ENCODE results near the gene DHX15. TPM values are rescaled to one million over a fixed set of nuclear protein-coding genes. Genes with fewer than 3 reads are reported as not detected.

Gene DHX15
- total RNA-seq, 1 experiment from 2014 or later: 157 TPM

- Histone ChIP-seq H3K27ac (no peak overlapping the region), H3K4me2 (no peak overlapping the region), H3K27me3 (ENCODE audit: insufficient read depth, low read depth) (no peaks in the 10 kb centered on the region), H2AFZ (no peak overlapping the region), H4K20me1 (ENCODE audit: insufficient read depth) (no peaks in the 10 kb centered on the region), H3K4me1 (replicated peaks; ENCODE audit: insufficient read depth) (no peaks in the 10 kb centered on the region), H3K9me2 (ENCODE audit: insufficient read depth) (no peaks in the 10 kb centered on the region), H3K4me3 (no peak overlapping the region), H3K9me3 (ENCODE audit: insufficient read depth, low read depth) (no peaks in the 10 kb centered on the region), H3F3A (ENCODE audit: insufficient read depth, low read depth) (no peaks in the 10 kb centered on the region), H3K79me2 (ENCODE audit: low read depth) (no peaks in the 10 kb centered on the region), H3K36me3 (ENCODE audit: low read depth) (no peaks in the 10 kb centered on the region)
- TF ChIP-seq CTCF (conservative IDR thresholded peaks at IDR 0.05) (no peak), EZH2 (IDR thresholded peaks at IDR 0.05; ENCODE audit: low read depth) (no peak)
- intact Hi-C loops (cut with micrococcal nuclease; ENCODE audit: unreplicated experiment): no loop called here
- DNase-seq: no peak
- CTCF ChIA-PET: no interaction called here
- POLR2A ChIA-PET (ENCODE audit: unreplicated experiment): no interaction called here
- BruUV-seq (replicated peaks): no TSS peak
These were observed 27.2 kb upstream of the DHX15 start for GRCh38 chr4:24611575-24611974.

GRCh38 chr4:24607334-24607733 is 23.0 kb upstream of the DHX15 start:
- Histone ChIP-seq H3F3A (ENCODE audit: insufficient read depth, low read depth) (no peaks in the 10 kb centered on the region), H3K9me2 (ENCODE audit: insufficient read depth) (no peaks in the 10 kb centered on the region), H3K4me2 (no peak overlapping the region), H2AFZ (no peak overlapping the region), H3K4me1 (replicated peaks; ENCODE audit: insufficient read depth) (peaks cover 7% of the 10 kb centered on the region), H3K9me3 (ENCODE audit: insufficient read depth, low read depth) (no peaks in the 10 kb centered on the region), H3K4me3 (no peak overlapping the region), H3K27ac (no peak overlapping the region), H4K20me1 (ENCODE audit: insufficient read depth) (no peaks in the 10 kb centered on the region), H3K79me2 (ENCODE audit: low read depth) (no peaks in the 10 kb centered on the region), H3K27me3 (ENCODE audit: insufficient read depth, low read depth) (no peaks in the 10 kb centered on the region), H3K36me3 (ENCODE audit: low read depth) (no peaks in the 10 kb centered on the region)
- intact Hi-C loops (cut with micrococcal nuclease; ENCODE audit: unreplicated experiment): no loop called here
- POLR2A ChIA-PET (ENCODE audit: unreplicated experiment): interaction anchor here (0.6 kb wide), 1 partner anchor 1108 kb away, joined by 3 read pairs; no protein-coding TSS in a partner anchor
- no peak for DNase-seq
- CTCF ChIA-PET: no interaction called here
- no TSS peak for BruUV-seq (replicated peaks)
- TF ChIP-seq CTCF (conservative IDR thresholded peaks at IDR 0.05): no peak
- TF ChIP-seq EZH2 (IDR thresholded peaks at IDR 0.05; ENCODE audit: low read depth): no peak

GRCh38 chr4:24605216-24605615 is 20.9 kb upstream of the DHX15 start:
- no peak for TF ChIP-seq EZH2 (IDR thresholded peaks at IDR 0.05; ENCODE audit: low read depth)
- TF ChIP-seq CTCF (conservative IDR thresholded peaks at IDR 0.05): no peak
- Histone ChIP-seq H3F3A (ENCODE audit: insufficient read depth, low read depth) (no peaks in the 10 kb centered on the region), H3K4me1 (replicated peaks; ENCODE audit: insufficient read depth) (peaks cover 7% of the 10 kb centered on the region), H3K36me3 (ENCODE audit: low read depth) (no peaks in the 10 kb centered on the region), H3K9me3 (ENCODE audit: insufficient read depth, low read depth) (no peaks in the 10 kb centered on the region), H4K20me1 (ENCODE audit: insufficient read depth) (no peaks in the 10 kb centered on the region), H3K4me3 (no peak overlapping the region), H3K9me2 (ENCODE audit: insufficient read depth) (no peaks in the 10 kb centered on the region), H3K27ac (no peak overlapping the region), H3K4me2 (no peak overlapping the region), H2AFZ (no peak overlapping the region), H3K27me3 (ENCODE audit: insufficient read depth, low read depth) (no peaks in the 10 kb centered on the region), H3K79me2 (ENCODE audit: low read depth) (no peaks in the 10 kb centered on the region)
- BruUV-seq (replicated peaks): no TSS peak
- intact Hi-C loops (cut with micrococcal nuclease; ENCODE audit: unreplicated experiment): no loop called here
- DNase-seq: no peak
- POLR2A ChIA-PET (ENCODE audit: unreplicated experiment): no interaction called here
- CTCF ChIA-PET: no interaction called here
